RWPE2 (cell line): Measurements from ENCODE around the gene KIF27.
"Not testable (repeated sequence)": the region's sequence is repeated elsewhere in the genome, so short reads cannot be mapped to it uniquely, and the experiment has no call there.

Source experiments
- ATAC-seq: fragments of 200-7000 bp; cut with Tn5 transposase; 3 replicates; pipeline ENCODE4 v1.9.1; 2021; ENCODE audit warnings: low read depth
- DNase-seq: peaks from one replicate; pipeline ENCODE4 v3.0.0-alpha.2; 2020; ENCODE audit warnings: low spot score
- H3K27ac ChIP-seq: fragments of 450-650 bp; 2 replicates; pipeline ENCODE4 v1.5.1; 2017; ENCODE audit warnings: mild to moderate bottlenecking; ENCODE audit not compliant: poor library complexity, severe bottlenecking
- H3K27me3 ChIP-seq: fragments of 250-450 bp; sonication (Bioruptor Pico); 2 replicates; pipeline ENCODE4 v1.5.1; 2021; ENCODE audit warnings: mild to moderate bottlenecking, moderate library complexity; ENCODE audit not compliant: insufficient read depth, poor library complexity, severe bottlenecking
- H3K36me3 ChIP-seq: fragments of 250-450 bp; sonication (Bioruptor Pico); 2 replicates; pipeline ENCODE4 v1.5.1; 2020; ENCODE audit warnings: low read depth, mild to moderate bottlenecking, moderate library complexity
- H3K4me1 ChIP-seq: fragments of 250-450 bp; sonication (Bioruptor Pico); 2 replicates; pipeline ENCODE4 v1.5.1; 2021; ENCODE audit warnings: mild to moderate bottlenecking, moderate library complexity; ENCODE audit not compliant: insufficient read depth, poor library complexity, severe bottlenecking
- H3K4me3 ChIP-seq: fragments of 250-450 bp; sonication (Bioruptor Pico); 2 replicates; pipeline ENCODE4 v1.5.1; 2021; ENCODE audit warnings: mild to moderate bottlenecking, moderate library complexity; ENCODE audit not compliant: severe bottlenecking
- H3K9me3 ChIP-seq: fragments of 250-450 bp; sonication (Bioruptor Pico); 2 replicates; pipeline ENCODE4 v1.5.1; 2021; ENCODE audit warnings: mild to moderate bottlenecking, moderate library complexity; ENCODE audit not compliant: severe bottlenecking
- CTCF ChIP-seq: fragments of 450-650 bp; IDR thresholded peaks from one replicate; pipeline ENCODE4 v1.5.1; 2017; ENCODE audit warnings: mild to moderate bottlenecking, moderate library complexity; ENCODE audit not compliant: poor library complexity, severe bottlenecking

KIF27 gene

GRCh38 chr9:83920469-83920926 is 734 bp downstream of the KIF27 start:
- no peak for TF ChIP-seq CTCF
- peak; percentile 30 for ATAC-seq

GRCh38 chr9:83919111-83919510 is 2.1 kb downstream of the KIF27 start:
- Histone ChIP-seq H3K4me1 (peaks cover 8% of the 10 kb centered on the region), H3K27ac (no peak overlapping the region), H3K4me3 (no peak overlapping the region), H3K9me3 (no peaks in the 10 kb centered on the region), H3K36me3 (peaks cover 5% of the 10 kb centered on the region; the same call in 1 of the 2 replicates), H3K27me3 (no peaks in the 10 kb centered on the region)
- no peak for TF ChIP-seq CTCF
- no peak for DNase-seq
- ATAC-seq: no peak

More at GRCh38 chr9:83920469-83920926, 734 bp downstream of the KIF27 start:
- H3K36me3 ChIP-seq: peaks cover 5% of the 10 kb centered on the region; the same call in 1 of the 2 replicates
- no peaks in the 10 kb centered on the region for H3K9me3 ChIP-seq
- H3K4me3 ChIP-seq: peak overlapping the region; percentile 67
- no peaks in the 10 kb centered on the region for H3K27me3 ChIP-seq
- no peak for DNase-seq
- H3K27ac ChIP-seq: peak overlapping the region; percentile 87
- peaks cover 8% of the 10 kb centered on the region for H3K4me1 ChIP-seq

- DNase-seq, H3K36me3 ChIP-seq, H3K4me3 ChIP-seq, H3K27me3 ChIP-seq, H3K4me1 ChIP-seq, H3K9me3 ChIP-seq, H3K27ac ChIP-seq: not testable (repeated sequence)
- ATAC-seq: peak; percentile 67; the same call in 2 of the 3 replicates
- peak; percentile 67 for TF ChIP-seq CTCF
These were observed 9.0 kb downstream of the KIF27 start for GRCh38 chr9:83912194-83912593.

- TF ChIP-seq CTCF: no peak
- H3K9me3 ChIP-seq: no peaks in the 10 kb centered on the region
- H3K27me3 ChIP-seq: no peaks in the 10 kb centered on the region
- H3K4me1 ChIP-seq: no peaks in the 10 kb centered on the region
- no peaks in the 10 kb centered on the region for H3K36me3 ChIP-seq
- H3K4me3 ChIP-seq: no peak overlapping the region
- no peak for DNase-seq
- no peak for ATAC-seq
- H3K27ac ChIP-seq: no peak overlapping the region
These were observed 15.1 kb downstream of the KIF27 start for GRCh38 chr9:83906144-83906543.

- ATAC-seq, H3K4me3 ChIP-seq, H3K4me1 ChIP-seq: not testable (repeated sequence)
These were observed 20.6 kb downstream of the KIF27 start for GRCh38 chr9:83900615-83901014.

GRCh38 chr9:83894301-83894700 is 26.9 kb downstream of the KIF27 start:
- ATAC-seq, H3K36me3 ChIP-seq, DNase-seq: not testable (repeated sequence)

More at GRCh38 chr9:83900615-83901014, 20.6 kb downstream of the KIF27 start:
- DNase-seq, H3K27me3 ChIP-seq, H3K9me3 ChIP-seq, H3K27ac ChIP-seq, H3K36me3 ChIP-seq: not testable (repeated sequence)

GRCh38 chr9:83886498-83886897 is 34.7 kb downstream of the KIF27 start:
- ATAC-seq, H3K9me3 ChIP-seq, DNase-seq, H3K27me3 ChIP-seq, H3K4me3 ChIP-seq: not testable (repeated sequence)
- Histone ChIP-seq H3K4me1 (peaks cover 14% of the 10 kb centered on the region), H3K36me3 (peaks cover 14% of the 10 kb centered on the region), H3K27ac (peak overlapping the region; percentile 77)

More at GRCh38 chr9:83894301-83894700, 26.9 kb downstream of the KIF27 start:
- H3K4me3 ChIP-seq, H3K4me1 ChIP-seq, H3K27me3 ChIP-seq, H3K27ac ChIP-seq, H3K9me3 ChIP-seq: not testable (repeated sequence)

- H3K9me3 ChIP-seq, H3K27me3 ChIP-seq, H3K4me3 ChIP-seq: not testable (repeated sequence)
- Histone ChIP-seq H3K4me1 (peaks cover 14% of the 10 kb centered on the region), H3K36me3 (peaks cover 11% of the 10 kb centered on the region; the same call in 1 of the 2 replicates), H3K27ac (peak overlapping the region; percentile 77)
- ATAC-seq (peak; percentile 100), DNase-seq (peak; percentile 83)
These were observed 35.5 kb downstream of the KIF27 start for GRCh38 chr9:83885559-83886240.
